Stromal cell of bone marrow (primary cell): ENCODE data around the gene CDH13.
"Not testable (repeated sequence)": the region's sequence is repeated elsewhere in the genome, so short reads cannot be mapped to it uniquely, and the experiment has no call there.

Experiments used
- DNase-seq: peaks from one replicate; pipeline ENCODE4 v3.0.0-alpha.2; 2012; ENCODE audit warnings: low read depth

CDH13 gene

GRCh38 chr16:82891424-82891823 is 264.7 kb downstream of the CDH13 start:
- no peak for DNase-seq

- DNase-seq = no peak
Measured at GRCh38 chr16:82891918-82892317, 265.1 kb downstream of the CDH13 start.

DNA sequence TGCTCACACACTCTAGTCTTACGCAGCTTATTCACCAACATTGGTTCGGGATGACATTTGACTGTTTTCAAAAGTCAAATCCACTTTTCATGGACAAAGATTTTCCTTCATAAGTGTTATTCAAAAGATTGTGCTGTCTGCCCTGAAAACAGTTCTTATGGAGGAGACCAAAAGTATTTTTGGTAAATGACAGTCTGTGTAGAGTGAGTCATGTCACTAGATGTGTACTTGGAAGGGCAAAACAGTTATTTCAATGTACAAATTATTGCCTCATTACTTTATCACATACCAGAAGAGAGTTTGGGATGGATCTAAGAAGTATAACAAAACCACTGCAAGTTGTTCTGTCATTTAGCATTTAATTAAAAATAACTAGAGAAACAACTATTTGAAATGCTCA is 265.6 kb downstream of the CDH13 start:
- DNase-seq = no peak

DNA sequence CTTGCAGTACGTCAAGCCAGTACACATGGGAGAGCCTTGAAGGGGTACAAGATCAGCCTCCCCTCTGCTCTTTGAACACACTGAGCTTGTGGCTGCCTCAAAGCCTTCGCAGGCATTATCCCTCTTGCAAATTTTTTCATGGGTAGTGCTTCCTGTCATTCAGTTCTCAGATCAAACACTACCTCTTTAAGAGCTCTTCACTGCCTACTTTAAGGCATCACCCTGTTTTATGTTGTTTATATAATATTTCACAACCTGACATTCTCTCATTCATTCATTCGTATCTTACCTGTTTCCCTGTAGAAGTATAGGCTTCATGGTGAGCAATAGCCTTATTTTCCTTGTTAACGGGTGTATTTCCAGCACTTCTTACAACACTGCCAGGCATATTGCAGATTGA is 269.1 kb downstream of the CDH13 start:
- no peak for DNase-seq

- no peak for DNase-seq
Measured at GRCh38 chr16:82899006-82899405, 272.2 kb downstream of the CDH13 start.

GRCh38 chr16:82899731-82900450 is 273.1 kb downstream of the CDH13 start:
- DNase-seq = no peak

DNA sequence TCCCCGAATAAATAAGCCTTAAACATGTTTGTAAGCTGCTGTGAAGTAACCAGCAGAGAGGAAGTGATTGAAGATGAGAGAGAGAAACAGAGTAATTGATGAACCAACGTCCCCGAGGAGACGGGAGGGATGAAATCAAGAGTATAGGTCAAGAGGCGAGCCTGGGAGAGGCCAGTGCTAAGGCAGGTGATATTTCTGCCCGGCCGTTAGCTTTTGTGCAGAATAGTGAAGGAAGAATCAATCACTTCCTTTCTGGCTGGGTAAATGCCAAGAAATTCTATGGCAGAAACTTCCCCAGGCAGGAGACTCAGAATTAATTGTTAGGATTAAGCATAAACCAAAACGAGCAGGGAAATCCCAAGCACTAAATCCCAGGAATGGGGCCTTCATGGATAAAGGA is 273.8 kb downstream of the CDH13 start:
- no peak for DNase-seq

GRCh38 chr16:82911925-82912324 is 285.2 kb downstream of the CDH13 start:
- no peak for DNase-seq

- no peak for DNase-seq
Measured at GRCh38 chr16:82915139-82915824, 288.5 kb downstream of the CDH13 start.

DNA sequence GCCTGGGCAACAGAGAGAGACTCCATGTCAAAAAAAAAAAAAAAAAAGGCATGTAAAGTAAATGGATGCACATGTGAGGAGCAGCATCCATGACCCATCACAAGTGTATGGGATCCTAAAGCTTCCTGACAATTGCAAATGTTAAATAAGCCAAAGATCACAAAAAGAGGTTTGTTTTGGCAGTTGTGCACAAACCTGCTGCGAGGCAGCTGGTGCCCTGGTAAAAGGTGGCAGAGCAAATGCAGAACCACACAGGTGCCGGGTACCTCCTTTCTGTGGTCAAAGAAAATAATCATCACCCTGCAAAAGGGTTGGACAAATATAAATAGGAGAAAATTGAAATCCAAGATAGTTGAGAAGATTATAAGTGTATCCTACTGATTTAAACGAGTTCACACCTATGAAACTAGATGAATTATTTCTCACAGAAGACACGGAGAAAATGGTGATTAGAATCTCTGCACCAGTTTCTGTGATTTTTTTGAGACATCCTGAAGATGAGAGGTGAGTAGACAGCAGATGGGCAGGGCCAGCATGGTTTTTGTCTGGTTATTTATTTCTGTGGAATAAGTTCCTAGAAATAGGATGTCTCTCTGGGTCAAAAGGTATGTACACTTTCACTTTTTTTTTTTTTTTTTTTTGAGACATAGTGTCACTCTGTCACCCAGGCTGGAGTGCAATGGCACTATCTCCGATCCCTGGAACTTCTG is 291.3 kb downstream of the CDH13 start:
- no peak for DNase-seq

DNA sequence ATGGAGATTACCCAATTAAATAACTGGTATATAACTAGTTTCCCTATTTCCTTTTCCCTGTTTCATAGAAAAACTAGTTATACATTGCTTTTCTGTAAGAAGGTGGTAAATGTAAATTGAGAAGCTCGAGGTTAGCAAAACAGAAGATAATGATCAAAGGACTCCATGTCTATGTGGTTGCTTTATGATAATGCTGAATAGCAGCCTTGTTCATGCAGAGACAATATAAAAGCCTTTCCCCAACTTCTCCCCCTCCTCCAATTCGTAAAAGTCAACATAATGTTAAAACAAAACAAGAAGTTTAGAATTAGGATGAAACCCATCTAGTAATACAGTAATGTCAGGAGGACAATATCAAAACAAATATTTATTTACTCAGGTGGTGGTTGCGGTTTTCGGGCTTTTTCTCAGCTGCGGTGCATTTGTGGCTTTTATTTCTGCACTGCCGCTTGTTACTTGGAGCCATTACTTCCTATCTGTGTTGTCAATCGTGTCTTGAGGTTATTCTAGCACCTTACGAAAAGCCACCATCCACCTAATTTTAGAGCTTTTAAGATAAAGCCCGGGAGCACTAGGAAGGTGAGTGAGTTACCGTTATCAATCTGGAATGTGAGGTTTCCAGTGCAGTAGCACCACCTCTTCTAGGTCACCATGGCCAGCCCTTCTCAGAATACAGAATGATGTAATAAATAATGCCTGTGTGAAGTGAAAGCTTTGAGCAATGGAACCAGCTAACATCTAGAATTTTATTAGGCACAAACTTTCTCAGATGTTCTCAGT is 297.5 kb downstream of the CDH13 start:
- DNase-seq = no peak

DNA sequence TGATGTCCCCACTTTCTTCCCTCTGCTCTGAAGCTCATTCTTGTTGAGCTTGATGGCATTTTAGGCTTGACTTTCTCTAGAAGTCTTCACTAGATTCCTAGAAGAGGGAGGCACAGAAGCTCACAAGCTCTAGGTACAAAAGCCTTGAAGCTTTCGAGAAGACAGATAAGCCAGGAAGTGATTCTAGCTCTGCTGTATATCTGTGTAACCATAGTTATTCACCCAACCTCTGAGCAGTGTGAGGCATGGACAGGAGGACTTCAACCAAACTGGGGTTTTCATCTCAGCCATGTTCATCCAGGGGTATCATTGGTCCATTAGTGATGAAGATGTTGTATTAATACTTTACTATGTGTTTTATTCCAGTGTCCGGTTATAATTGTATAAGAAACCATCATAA is 299.7 kb downstream of the CDH13 start:
- no peak for DNase-seq

DNA sequence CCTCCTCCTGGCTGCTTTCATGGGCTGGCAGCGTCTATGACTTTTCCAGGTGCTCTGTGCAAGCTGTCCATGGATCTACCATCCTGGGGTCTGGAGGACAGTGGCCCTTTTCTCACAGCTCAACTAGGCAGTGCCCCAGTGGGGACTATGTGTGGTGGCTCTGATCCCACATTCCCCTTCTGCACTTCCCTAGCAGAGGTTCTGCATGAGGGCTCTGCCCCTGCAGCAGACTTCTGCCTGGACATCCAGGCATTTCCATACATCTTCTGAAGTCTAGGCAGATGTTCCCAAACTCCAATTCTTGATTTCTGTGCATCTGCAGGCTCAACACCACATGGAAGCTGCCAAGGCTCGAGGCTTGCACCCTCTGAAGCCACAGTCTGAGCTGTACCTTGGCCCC is 307.2 kb downstream of the CDH13 start:
- DNase-seq = not testable (repeated sequence)

DNA sequence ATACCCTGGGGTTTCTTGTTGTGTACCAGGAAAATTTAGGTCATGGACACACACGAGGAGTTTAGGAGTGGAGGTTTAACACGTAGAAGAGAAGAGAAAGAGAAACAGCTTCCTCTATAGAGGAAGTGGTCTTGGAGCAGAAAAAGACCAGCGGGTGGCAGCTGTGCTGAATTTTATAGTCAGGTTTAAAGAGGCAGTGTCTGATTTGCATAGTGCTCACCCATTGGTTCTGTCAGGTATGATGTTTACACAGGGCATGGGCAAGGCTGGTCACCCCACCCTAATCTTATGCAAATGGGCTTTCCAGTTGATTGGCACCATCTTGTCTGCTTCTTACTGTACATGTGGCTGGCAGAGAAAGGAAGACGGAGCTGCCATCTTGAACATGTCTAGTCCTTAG is 309.0 kb downstream of the CDH13 start:
- no peak for DNase-seq

DNA sequence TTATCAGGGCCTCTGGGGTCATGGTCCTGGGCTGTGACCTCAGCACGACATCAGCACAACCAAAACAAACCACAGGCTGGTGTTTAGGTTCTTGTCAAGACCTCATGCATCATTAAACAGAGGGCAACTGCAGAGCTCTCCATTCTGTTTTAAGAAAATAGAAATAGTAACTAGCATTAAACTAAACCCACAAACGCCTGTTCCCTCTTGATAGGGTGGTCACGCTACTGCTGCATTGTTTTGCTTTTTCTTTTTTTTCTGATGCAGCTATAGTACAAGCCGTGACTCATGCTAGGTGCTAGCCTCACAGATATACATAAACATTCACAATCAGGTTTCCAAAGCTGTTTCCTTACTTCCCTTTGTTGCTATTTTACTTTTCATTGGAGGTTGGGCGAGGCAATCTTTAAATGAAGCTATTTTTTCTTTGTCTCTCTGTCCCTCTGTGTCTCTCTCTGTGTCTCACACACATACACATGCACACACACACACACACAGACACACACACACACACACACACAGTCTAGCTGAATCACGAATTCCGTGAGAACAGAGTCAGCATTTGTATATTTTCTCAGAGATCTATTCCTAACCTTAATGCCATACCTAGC is 310.3 kb downstream of the CDH13 start:
- DNase-seq = no peak

DNA sequence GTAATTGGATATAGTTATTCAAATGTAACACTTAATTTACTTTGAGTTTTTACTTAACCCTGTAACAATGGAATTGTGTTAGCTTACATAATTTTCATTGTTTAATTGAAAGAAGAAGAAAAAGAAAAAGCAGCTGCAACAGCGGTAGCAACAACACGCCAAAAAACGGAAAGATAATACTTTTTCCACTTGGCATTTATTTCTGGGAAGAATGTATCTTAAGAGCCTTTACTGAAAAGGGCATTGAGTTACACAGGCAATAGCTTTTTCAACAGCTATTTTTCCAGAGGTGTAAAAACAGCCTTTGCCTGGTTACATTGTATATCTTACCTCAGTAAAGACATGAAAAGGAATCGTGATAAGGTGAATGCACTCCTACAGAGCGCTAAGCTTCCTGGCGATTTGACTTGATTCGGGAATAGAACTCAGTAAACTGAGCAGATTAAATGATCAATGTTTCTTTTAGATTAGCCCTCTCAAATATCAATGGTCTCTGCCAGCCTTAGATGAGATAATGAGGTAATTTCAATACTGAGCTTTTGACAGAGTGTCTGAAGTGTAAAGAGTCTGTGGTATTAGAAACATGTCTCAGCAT is 311.3 kb downstream of the CDH13 start:
- no peak for DNase-seq

DNA sequence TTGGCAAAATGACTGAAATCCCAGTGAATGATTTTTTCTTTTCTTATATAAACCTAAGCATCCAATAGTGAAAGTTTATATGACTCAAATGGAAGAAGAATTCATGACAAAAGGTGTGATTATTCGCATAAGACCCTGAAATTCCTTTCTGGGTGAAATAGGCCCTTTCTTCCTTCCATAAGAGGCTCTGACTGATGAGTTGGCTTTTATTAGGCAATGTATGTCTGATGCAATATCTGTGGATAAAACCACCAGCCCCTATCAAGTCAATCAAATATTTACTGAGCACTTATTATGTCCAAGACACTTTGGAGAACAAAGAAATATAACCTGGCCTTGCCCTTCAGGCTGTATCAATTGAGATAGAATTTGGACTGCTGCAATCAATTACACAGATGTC is 316.6 kb downstream of the CDH13 start:
- no peak for DNase-seq

- DNase-seq = no peak
Measured at GRCh38 chr16:82945420-82946101, 318.8 kb downstream of the CDH13 start.

DNA sequence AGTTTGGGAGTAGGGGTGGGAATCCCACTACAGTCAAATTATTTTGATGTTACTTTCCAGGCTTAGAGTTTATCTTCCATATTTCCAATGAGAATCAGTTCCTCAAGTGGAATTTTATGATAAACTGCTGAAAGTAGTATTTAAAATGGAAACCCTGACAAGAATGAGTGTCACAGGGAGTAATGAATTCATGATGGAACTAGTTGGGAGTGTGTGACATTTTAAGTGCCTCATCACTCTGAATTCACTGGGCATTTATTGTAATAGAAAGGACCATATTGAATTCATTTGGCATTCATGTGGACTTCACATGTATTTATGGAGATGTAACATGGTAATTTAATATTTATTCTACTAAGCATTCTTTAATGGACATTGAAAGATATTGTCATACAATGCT is 320.9 kb downstream of the CDH13 start:
- DNase-seq = no peak

DNA sequence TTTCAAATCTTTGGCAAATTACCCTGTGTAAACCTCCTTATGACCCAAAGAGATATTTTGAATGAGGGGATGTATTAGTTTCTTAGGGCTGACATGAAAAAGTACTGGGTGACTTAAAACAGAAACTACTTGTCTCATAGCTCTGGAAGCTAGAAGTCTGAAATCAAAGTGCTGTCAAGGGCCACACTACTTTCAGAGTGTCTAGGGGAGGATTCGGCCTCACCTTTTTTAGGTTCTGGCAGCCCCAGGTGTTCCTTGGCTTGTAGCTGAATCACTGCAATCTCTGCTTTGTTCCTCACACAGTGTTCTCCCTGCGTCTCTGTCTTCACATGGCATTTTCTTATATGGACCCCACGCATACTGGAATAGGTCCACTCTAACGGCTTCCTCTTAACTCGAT is 322.2 kb downstream of the CDH13 start:
- DNase-seq = no peak

DNA sequence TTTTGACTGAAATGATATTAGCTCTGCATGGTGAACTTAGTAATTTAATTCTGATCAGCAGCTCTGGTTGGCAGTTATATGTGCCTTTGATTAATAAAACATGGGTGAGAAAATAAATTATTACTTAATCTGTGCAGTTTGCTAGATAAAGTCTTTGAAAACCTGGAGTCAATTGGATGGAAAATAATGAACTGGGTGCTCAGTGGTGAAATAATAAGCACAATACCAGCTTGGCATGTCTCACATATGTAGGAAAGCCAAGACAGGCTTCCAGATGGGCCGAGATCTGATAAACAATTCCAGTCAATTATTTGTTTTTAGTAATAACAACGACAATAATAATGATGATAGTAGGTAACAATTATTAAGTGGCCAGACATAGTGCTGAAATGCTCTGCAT is 326.7 kb downstream of the CDH13 start:
- DNase-seq = no peak
